Lung (tissue), 12 donors: Measurements from ENCODE around the gene KRTAP9-4. TPM values are rescaled to one million over a fixed set of nuclear protein-coding genes. Genes with fewer than 3 reads are reported as not detected.

ENCODE experiments used
- ATAC-seq: fragments of 200-7000 bp; cut with Tn5 transposase; one replicate; pipeline ENCODE4 v1.9.1; 2020; ENCODE audit warnings: moderate number of reproducible peaks; ENCODE audit not compliant: insufficient read depth, low FRiP score
- DNase-seq, 3 donors: peaks; one replicate each; pipeline ENCODE4 v3.0.0-alpha.2; 2013 to 2017
- H3K27ac ChIP-seq, 2 donors: one replicate each; pipeline ENCODE4 v1.5.1; 2013; ENCODE audit warnings: mild to moderate bottlenecking in 2 of 2, moderate library complexity in 2 of 2, control low read depth in 1 of 2, inconsistent platforms in 1 of 2, low read depth in 1 of 2, low read length in 1 of 2
- H3K27me3 ChIP-seq, 3 donors: one replicate each; pipeline ENCODE4 v1.5.1; 2013; ENCODE audit warnings: low read length in 2 of 3; ENCODE audit not compliant: control insufficient read depth in 3 of 3, insufficient read depth in 3 of 3
- H3K36me3 ChIP-seq, 4 donors: one replicate each; pipeline ENCODE4 v1.5.1; 2013; ENCODE audit warnings: low read length in 4 of 4, mild to moderate bottlenecking in 1 of 4, moderate library complexity in 1 of 4; ENCODE audit not compliant: control insufficient read depth in 4 of 4, insufficient read depth in 4 of 4
- H3K4me1 ChIP-seq, 5 donors: one replicate each; pipeline ENCODE4 v1.5.1; 2013; ENCODE audit warnings: low read length in 5 of 5, mild to moderate bottlenecking in 2 of 5, moderate library complexity in 1 of 5; ENCODE audit not compliant: control insufficient read depth in 5 of 5, insufficient read depth in 5 of 5
- H3K4me3 ChIP-seq: one replicate; pipeline ENCODE4 v1.5.1; 2013; ENCODE audit warnings: mild to moderate bottlenecking, control low read depth, moderate library complexity
- H3K9ac ChIP-seq, 2 donors: one replicate each; pipeline ENCODE4 v1.5.1; 2013; ENCODE audit warnings: low read length in 2 of 2, control low read depth in 1 of 2; ENCODE audit not compliant: insufficient read depth in 1 of 2
- H3K9me3 ChIP-seq, 4 donors: one replicate each; pipeline ENCODE4 v1.5.1; 2013; ENCODE audit warnings: low read length in 3 of 4, mild to moderate bottlenecking in 1 of 4, moderate library complexity in 1 of 4; ENCODE audit not compliant: control insufficient read depth in 4 of 4, insufficient read depth in 3 of 4
- CTCF ChIP-seq: IDR thresholded peaks from 2 replicates; pipeline ENCODE4 v1.5.1; 2012; ENCODE audit warnings: mild to moderate bottlenecking; ENCODE audit errors: control extremely low read depth, extremely low read depth
- WGBS, 2 donors: extraction: QIAGEN DNeasy Blood & Tissue Kit; methylation state at CpG; one replicate each; pipeline ENCODE4 v1.1.7; 2013; 5-methylcytosine and 5-hydroxymethylcytosine counted together
- polyA plus RNA-seq, 2 donors: library from polyadenylated mRNA; stranded (reverse); fragments of 200-250 nt; gene quantifications; one replicate each; pipeline ENCODE4 v1.2.1, GENCODE V29; 2013
- total RNA-seq, 2 donors: library from RNA; depleted of rRNA in 1 of 2; stranded (reverse); fragments of >200 nt in 1 of 2; gene quantifications; one replicate each; pipeline ENCODE4 v1.2.1, GENCODE V29; 2014 to 2021
- donor health status: control.
- donor health status: control.
- donor health status: Bipolar disorder and iron deficiency.
- donor health status: healthy.
- donor health status: DM: yes; HTN: yes; CAD: no.

KRTAP9-4 gene
- total and polyA plus RNA-seq, 4 donors = not detected

- Histone ChIP-seq H3K9ac (no peak overlapping the region), H3K4me1 (peaks cover 0 to 3% (median 0%) of the 10 kb centered on the region in 5 donors), H3K4me3 (no peak overlapping the region), H3K9me3 (no peaks in the 10 kb centered on the region), H3K36me3 (no peaks in the 10 kb centered on the region), H3K27ac (no peak overlapping the region), H3K27me3 (peaks cover 0 to 3% (median 3%) of the 10 kb centered on the region in 3 donors)
- no peak for ATAC-seq
- 64 to 72% methylated on average over 3 of the region's 3 CpGs for WGBS, 2 donors
- no peak for DNase-seq
- TF ChIP-seq CTCF = no peak
Measured at GRCh38 chr17:41287050-41287449, 37.6 kb downstream of the KRTAP9-4 start.

- H3K4me3 ChIP-seq = no peak overlapping the region
- peaks cover 0 to 2% (median 0%) of the 10 kb centered on the region in 5 donors for H3K4me1 ChIP-seq
- no peaks in the 10 kb centered on the region for H3K9me3 ChIP-seq
- 78 to 90% methylated on average over 1 of the region's 1 CpG for WGBS, 2 donors
- TF ChIP-seq CTCF = no peak
- DNase-seq (no peak), ATAC-seq (no peak)
- H3K27me3 ChIP-seq = no peaks in the 10 kb centered on the region
- no peak overlapping the region for H3K9ac ChIP-seq
- no peaks in the 10 kb centered on the region for H3K36me3 ChIP-seq
- H3K27ac ChIP-seq = no peak overlapping the region
Measured at GRCh38 chr17:41294016-41294415, 44.5 kb downstream of the KRTAP9-4 start.

DNA sequence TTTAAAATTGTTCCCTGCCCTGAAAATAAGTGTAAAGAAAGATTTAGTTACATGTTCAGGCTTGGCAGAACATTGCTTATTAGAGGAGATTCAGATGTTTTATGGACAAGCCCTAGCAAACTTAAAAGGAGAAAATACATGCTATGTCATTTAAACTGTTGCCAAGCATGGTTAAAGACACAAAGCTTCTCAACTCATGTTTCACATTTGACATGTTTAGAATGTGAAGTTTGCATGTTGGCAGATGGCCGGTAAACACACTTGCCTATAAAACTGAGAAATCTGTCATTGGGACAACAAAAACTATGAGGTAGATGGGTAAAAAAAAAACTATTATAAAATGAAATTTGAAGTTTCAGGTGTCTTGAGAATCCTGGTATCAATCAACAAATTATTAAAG lies 47.4 kb downstream of the KRTAP9-4 start:
- H3K4me3 ChIP-seq = no peak overlapping the region

More for the DNA sequence above, 47.4 kb downstream of the KRTAP9-4 start:
- H3K9me3 ChIP-seq = no peaks in the 10 kb centered on the region
- H3K27me3 ChIP-seq = no peaks in the 10 kb centered on the region
- peak in 2 of 3 donors; percentile 62 to 76 for DNase-seq
- H3K36me3 ChIP-seq = no peaks in the 10 kb centered on the region
- H3K27ac ChIP-seq = no peak overlapping the region
- no peak for ATAC-seq
- no peak for TF ChIP-seq CTCF
- H3K9ac ChIP-seq = no peak overlapping the region
- WGBS, 2 donors = 60 to 74% methylated on average over 1 of the region's 1 CpG
- peaks cover 0 to 2% (median 0%) of the 10 kb centered on the region in 5 donors for H3K4me1 ChIP-seq
